ENCODE measurements around the gene GCLC. TPM values are rescaled to one million over a fixed set of nuclear protein-coding genes. Genes with fewer than 3 reads are reported as not detected.

Gene GCLC
- total and polyA plus RNA-seq, 10 of the 15 experiments (the other 5 are each of a cell fraction or from before 2014, with no cell fraction given): 6.5 to 23.6 (median 12.5) TPM

- FAIRE-seq (no peak), DNase-seq (ENCODE audit: low read depth, low spot score) (no peak), ATAC-seq (no peak)
- no peaks in the 10 kb centered on the region for H4K20me1 ChIP-seq (ENCODE audit: control insufficient read depth, insufficient read depth)
- H3K27me3 ChIP-seq (replicated peaks in 1 of 2; ENCODE audit: control insufficient read depth in 2 of 2, insufficient read depth in 2 of 2, low read length in 1 of 2): no peaks in the 10 kb centered on the region
- POLR2A ChIA-PET: interaction anchor here (0.6 kb wide), 1 partner anchor 31 kb away, joined by 12 read pairs; no protein-coding TSS in a partner anchor
- H3K9ac ChIP-seq (ENCODE audit: control insufficient read depth, insufficient read depth, low read length): no peak overlapping the region
- H2AFZ ChIP-seq (ENCODE audit: control insufficient read depth, low read depth, low read length): no peak overlapping the region
- WGBS (ENCODE audit: insufficient coverage, insufficient replicate concordance, low lambda C conversion rate, missing lambda C conversion rate): 100% methylated on average over 3 of the region's 3 CpGs
- in situ Hi-C loops (cut with MboI) (no loop called here), intact Hi-C loops (cut with micrococcal nuclease; ENCODE audit: unreplicated experiment) (no loop called here)
- RAD21 ChIA-PET (ENCODE audit: unreplicated experiment): no interaction called here
- TF ChIP-seq ETV6 (conservative IDR thresholded peaks at IDR 0.05 in 1 of 2, IDR thresholded peaks at IDR 0.05 in 1 of 2; ENCODE audit: borderline replicate concordance in 1 of 2, low read depth in 1 of 2) (no peak), SREBF1 (IDR thresholded peaks at IDR 0.05; ENCODE audit: low read length) (no peak), ATF2 (IDR thresholded peaks at IDR 0.05; ENCODE audit: low read length) (no peak), USF1 (IDR thresholded peaks at IDR 0.05; ENCODE audit: borderline replicate concordance, extremely low read length, insufficient read depth, low read depth, low read length) (no peak), TAF1 (IDR thresholded peaks at IDR 0.05; ENCODE audit: borderline replicate concordance, low read depth, low read length) (no peak), SIX5 (IDR thresholded peaks at IDR 0.05; ENCODE audit: low read depth, low read length, severe bottlenecking) (no peak), EZH2 (IDR thresholded peaks at IDR 0.05; ENCODE audit: borderline replicate concordance, control insufficient read depth, low read depth, low read length) (no peak), PAX5 (IDR thresholded peaks at IDR 0.05; ENCODE audit: borderline replicate concordance, low read depth, low read length) (no peak), MEF2A (IDR thresholded peaks at IDR 0.05; ENCODE audit: insufficient read depth, low read depth, low read length) (no peak), CREM (IDR thresholded peaks at IDR 0.05; ENCODE audit: low read depth) (no peak), SP1 (IDR thresholded peaks at IDR 0.05; ENCODE audit: low read depth, low read length) (no peak), KLF5 (IDR thresholded peaks at IDR 0.05; ENCODE audit: partially characterized antibody) (no peak), STAT3 (IDR thresholded peaks at IDR 0.05; ENCODE audit: low read depth, low read length) (no peak), CHD4 (IDR thresholded peaks at IDR 0.05) (no peak), RFX5 (IDR thresholded peaks at IDR 0.05; ENCODE audit: low read depth, low read length) (no peak)
- TF ChIP-seq, protein P1, sequence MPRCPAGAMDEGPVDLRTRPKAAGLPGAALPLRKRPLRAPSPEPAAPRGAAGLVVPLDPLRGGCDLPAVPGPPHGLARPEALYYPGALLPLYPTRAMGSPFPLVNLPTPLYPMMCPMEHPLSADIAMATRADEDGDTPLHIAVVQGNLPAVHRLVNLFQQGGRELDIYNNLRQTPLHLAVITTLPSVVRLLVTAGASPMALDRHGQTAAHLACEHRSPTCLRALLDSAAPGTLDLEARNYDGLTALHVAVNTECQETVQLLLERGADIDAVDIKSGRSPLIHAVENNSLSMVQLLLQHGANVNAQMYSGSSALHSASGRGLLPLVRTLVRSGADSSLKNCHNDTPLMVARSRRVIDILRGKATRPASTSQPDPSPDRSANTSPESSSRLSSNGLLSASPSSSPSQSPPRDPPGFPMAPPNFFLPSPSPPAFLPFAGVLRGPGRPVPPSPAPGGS (IDR thresholded peaks at IDR 0.05; ENCODE audit: borderline replicate concordance, insufficient read depth, low read depth, low read length, poor library complexity, severe bottlenecking): no peak
- H3K36me3 ChIP-seq (ENCODE audit: control insufficient read depth in 2 of 2, insufficient read depth in 2 of 2, low read length in 1 of 2): peaks cover 0 to 6% of the 10 kb centered on the region in 2 experiments; a peak in 2 of 4 replicates
- no peak overlapping the region for H3K4me2 ChIP-seq (ENCODE audit: control insufficient read depth, insufficient read depth)
- no peaks in the 10 kb centered on the region for H3K79me2 ChIP-seq (ENCODE audit: control insufficient read depth, insufficient read depth, low read length)
- H3K4me1 ChIP-seq (ENCODE audit: control insufficient read depth, insufficient read depth, low read length): no peaks in the 10 kb centered on the region
- H3K27ac ChIP-seq (ENCODE audit: control insufficient read depth, insufficient read depth): no peak overlapping the region
- H3K4me3 ChIP-seq: no peak overlapping the region
- BruUV-seq (replicated peaks): no TSS peak
- CTCF ChIA-PET: interaction anchor here (0.6 to 2.9 kb wide), 2 partner anchors 17 to 72 kb away, joined by 3 to 9 read pairs; no protein-coding TSS in a partner anchor
- SMC1A ChIA-PET (ENCODE audit: uncharacterized antibody, unreplicated experiment): interaction anchor here (1.1 to 1.9 kb wide), 3 partner anchors 13 to 15 kb away, joined by 3 to 4 read pairs (median 4); no protein-coding TSS in a partner anchor
- no peaks in the 10 kb centered on the region for H3K9me3 ChIP-seq (replicated peaks; ENCODE audit: control insufficient read depth, insufficient read depth, low read length)
Measured at GRCh38 chr6:53510746-53511145, 34.2 kb downstream of the GCLC start.

Measured in GM12878 (cell line).